Gastrocnemius medialis (tissue), 4 donors: ENCODE measurements around the gene CPEB1.

Source experiments
- CTCF ChIP-seq, 5 experiments: fragments of 450-650 bp in 3 of 5; fragments of 200-600 bp in 2 of 5; sonication (generic) in 2 of 5; IDR thresholded peaks in 4 of 5; conservative IDR thresholded peaks in 1 of 5; 1 replicate in 4 of 5; 2 replicates in 1 of 5; pipeline ENCODE4 v1.5.1; 2016 to 2019; ENCODE audit warnings: antibody characterized with exemption in 5 of 5, mild to moderate bottlenecking in 3 of 5, moderate library complexity in 3 of 5
- POLR2A ChIP-seq, 2 donors: fragments of 450-650 bp; IDR thresholded peaks; one replicate each; pipeline ENCODE4 v1.6.1; 2017; ENCODE audit warnings: antibody characterized with exemption in 2 of 2, mild to moderate bottlenecking in 2 of 2, moderate library complexity in 2 of 2

- TF ChIP-seq CTCF (IDR thresholded peaks at IDR 0.05 in 4 of 5, conservative IDR thresholded peaks at IDR 0.05 in 1 of 5) (no peak), POLR2A (IDR thresholded peaks at IDR 0.05) (peak; percentile 1 to 22)
Observed at GRCh38 chr15:82647835-82648256, 683 bp upstream of the CPEB1 start.
